ENCODE data around the gene CEP290.
"Not testable (repeated sequence)": the region's sequence is repeated elsewhere in the genome, so short reads cannot be mapped to it uniquely, and the experiment has no call there.

CEP290 gene

DNA sequence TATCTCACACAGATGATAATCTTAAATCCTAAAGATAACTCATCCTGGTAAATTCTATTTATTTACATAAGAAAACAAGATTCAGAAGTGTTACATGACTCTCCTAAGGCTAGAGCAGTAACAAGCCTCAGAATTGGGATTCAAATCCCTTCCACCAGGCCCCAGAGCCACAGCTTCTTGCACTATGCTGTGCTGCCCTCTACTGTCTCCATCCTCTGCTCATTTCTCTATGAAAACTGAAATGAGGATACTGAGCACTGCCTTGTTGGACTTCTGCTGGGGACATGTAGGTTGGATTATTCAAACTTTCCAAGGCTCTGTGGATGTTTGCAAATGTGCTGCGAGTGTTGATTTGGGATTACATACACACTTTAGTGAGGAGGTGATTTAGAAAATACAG is 89.2 kb downstream of the CEP290 start:
- no peak for FAIRE-seq

DNA sequence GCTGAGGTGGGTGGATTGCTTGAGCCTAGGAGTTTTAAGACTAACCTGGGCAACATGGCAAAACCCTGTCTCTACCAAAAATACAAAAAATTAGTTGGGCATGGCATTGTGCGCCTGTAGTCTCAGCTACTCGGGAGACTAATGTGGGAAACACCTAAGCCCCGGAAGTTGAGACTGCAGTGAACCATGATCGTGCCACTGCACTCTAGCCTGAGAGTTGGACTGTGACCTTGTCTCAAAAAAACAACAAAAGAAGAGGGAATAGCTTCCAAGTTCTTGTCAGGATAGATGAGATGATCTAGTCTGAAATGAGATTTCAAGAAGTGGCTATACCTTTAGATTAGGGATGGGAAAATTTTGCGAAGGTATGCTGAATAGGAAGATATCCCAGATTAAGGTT is 97.9 kb downstream of the CEP290 start:
- no peak for FAIRE-seq

DNA sequence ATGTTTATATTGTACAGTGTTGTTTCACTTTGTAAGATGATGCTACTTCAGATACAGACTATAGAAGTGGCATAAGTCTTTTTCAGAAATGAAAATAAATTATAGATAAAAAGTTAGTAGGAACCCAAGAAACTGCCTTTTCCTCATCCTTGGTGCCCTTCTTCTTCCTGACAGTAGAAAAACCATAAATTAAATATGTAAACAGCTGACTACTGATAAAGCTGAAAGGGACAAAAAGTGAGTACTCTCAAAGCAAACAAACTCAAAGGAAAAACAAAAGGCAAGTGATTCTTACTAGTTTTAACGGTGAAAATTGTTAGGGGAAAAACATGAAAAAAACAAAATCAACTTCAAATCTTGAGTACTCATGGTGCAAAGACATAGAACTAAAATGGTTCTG is 104.1 kb downstream of the CEP290 start:
- no peak for FAIRE-seq

DNA sequence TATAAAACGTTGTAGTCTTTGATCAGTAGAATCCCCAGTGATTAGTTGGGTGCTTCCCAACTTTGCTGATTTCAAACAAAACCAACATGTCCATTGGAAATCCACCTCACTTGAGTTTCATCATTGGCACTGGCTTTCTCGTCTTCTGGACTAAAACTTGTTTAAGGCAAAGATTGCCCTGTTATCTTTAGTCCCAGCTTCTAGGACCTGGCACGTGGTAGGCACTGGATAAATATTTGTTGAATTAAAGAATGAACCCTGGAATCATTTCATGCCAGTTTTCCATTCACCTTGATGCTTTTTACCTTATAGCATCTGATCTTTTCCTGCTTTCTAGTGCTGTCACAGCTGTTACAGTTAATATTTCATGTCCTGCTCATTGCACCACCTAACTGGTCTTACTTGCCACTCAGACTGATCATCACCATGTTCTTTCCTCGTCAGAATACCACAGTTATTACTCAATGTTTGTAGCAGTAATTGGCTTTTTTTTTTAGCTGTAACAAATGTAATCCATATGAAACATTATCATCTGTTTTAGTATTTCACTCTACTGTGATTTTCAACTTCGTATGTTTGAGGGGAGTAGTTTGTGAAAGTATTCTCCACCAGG is 105.4 kb downstream of the CEP290 start:
- FAIRE-seq, result no peak

DNA sequence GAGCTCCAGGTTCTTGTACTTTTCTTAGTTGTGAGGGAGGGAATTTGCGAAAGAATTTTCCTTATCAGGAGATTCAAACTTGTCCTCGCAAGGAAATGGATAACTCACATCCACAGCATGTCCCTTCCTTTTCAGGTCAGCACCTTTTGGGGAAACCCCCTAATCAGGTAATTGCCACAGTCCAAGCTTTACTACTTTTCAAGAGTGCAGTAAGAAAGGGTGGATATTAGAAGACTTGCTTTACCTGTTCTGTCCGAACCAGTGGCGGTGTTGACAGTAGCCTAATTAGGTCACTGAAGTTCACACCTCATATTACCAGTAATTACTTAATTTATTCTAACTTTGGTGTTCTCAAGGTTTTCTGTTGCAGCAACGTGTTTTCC is 106.0 kb downstream of the CEP290 start:
- FAIRE-seq, result no peak

DNA sequence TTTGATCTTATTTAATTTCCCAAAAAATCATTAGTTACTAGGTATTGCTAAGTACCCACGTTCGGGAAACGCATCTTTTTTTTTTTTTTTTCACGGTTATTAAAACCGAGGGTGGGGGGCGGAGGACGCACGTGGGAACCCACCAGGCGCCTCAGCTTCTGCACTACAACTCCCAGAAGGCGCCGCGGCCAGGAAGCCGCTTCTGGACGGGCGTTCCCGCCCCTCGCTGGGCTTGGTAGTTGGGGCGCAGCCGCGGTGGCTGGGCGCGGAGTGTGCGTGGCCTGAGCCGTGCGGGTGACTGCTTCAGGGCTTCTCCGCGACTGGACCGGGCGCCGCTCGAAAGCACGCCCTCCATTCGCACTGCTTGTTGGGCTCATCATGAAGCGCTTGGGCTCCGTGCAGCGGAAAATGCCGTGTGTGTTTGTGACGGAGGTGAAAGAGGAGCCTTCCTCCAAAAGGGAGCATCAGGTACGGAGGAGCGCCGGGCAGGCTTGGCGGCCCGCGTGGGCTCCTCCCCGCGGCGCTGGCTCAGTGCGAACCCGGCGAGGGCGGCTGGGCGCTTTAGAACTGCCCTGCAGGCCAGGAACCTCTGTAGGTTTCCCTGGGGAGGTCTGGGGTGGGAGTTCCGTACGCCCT is 106.5 kb downstream of the CEP290 start:
- FAIRE-seq, result no peak

DNA sequence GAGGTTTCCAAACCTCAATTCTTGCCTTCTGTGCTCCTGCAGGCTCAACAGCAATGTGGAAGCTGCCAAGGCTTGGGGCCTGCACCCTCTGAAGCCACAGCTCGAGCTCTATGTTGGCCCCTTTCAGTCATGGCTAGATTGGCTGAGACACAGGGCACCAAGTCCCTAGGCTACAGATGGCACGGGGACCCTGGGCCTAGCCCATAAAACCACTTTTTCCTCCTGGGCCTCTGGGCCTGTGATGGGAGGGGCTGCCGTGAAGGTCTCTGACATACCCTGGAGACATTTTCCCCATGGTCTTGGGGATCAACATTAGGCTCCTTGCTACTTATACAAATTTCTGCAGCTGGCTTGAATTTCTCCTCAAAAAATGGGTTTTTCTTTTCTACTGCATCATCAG is 110.7 kb downstream of the CEP290 start:
- FAIRE-seq, result not testable (repeated sequence)

DNA sequence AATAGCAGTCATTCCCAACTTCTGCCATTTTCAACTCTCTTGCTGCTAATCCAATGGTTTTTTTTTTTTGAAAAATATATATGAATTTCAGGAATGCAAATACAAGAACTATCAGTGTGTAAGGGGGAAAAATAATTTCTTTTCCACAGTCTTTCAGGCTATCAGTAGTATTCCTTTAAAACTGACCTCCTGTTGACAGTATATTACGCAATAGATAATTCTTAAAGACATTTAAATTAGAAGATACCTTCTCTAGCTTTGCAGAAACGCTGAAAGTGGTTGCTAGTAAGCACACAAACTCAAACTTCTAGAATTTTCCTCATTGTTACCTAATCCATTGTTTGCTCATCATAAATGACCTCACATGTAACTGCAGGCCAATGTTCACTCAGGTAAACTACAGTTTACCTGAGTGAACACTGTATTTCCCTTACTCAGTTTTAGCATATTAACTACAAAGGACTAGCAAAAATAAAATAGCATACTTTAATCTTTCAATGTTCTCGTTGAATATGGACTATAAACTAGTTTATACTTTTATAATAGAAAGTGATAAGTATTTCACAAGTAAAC is 112.7 kb downstream of the CEP290 start, which contains the start of gene C12orf50:
C12orf50 (minus strand) TSS at position 309 of the 573 bp plus-strand sequence. CDS start 2,439 bp downstream, outside the sequence.
- FAIRE-seq, result no peak

DNA sequence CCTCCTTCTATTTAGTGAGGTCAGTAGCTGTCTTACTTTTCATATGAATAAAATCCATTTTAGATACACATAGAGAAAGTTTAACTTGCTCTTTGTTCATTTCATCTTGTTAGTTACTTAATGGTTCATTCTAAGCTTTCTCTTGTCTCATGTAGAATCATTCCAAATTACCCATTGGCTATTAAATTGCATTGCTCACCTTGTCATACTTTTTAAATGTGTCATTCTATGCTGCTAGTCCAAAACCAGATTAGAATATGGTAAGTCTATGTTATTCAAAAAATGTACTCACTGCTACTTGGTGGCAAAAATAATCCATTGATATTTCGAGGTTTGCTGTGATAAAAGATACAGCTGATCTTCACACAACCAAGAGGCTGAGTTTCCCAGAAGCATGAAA is 115.7 kb downstream of the CEP290 start:
- FAIRE-seq, result no peak

DNA sequence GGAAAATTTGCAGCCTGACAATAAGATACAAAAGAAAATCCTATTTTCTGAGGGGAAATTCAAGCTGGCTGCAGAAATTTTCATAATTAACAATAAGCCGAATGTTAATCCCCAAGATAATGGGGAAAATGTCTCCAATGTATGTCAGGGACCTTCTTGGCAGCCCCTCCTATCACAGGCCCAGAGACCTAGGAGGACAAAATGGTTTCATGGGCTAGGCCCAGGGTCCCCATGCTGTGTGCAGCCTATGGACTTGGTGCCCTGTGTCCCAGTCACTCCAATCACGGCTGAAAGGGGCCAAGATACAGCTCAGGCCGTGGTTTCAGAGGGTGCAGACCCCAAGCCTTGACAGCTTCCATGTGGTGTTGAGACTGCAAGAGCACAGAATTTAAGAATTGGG is 123.9 kb downstream of the CEP290 start:
- no peak for FAIRE-seq

DNA sequence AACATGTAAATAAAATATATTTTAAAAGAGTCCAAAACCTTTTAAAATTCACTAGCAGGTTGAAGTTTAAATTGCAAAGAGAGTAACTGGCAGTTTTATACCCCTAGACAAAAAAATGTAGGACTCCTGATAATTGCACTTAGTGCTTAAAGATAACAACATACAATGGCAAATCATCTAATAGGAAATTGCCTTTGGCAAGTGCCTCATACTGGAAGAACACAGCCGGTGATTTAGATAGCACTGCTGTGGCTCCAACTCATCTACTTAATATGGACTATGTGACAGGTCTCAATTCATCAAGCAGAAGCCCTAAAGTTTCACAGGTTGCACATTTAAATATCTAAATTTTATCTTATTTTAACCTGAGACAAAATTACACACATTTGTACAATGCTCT is 126.1 kb downstream of the CEP290 start:
- FAIRE-seq, result no peak

DNA sequence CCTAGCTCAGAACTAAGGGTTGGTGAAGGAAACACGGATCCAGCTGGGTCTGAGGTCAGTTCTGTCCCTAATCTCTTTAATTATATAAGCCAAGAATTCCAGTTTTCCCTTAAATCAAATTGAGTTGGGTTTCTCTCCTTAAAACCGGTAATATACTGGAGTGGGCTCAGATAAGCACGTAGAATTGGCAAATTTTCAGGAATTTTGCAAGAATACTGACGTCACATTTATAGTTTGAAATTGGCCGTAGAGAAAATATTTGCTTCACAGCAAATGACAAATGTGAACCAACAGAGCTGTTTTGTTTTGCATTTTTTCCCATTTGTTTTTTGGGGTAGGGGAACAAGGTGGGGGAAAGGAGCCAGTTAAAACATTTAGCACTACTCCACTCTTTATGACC is 130.1 kb downstream of the CEP290 start:
- FAIRE-seq, result no peak

DNA sequence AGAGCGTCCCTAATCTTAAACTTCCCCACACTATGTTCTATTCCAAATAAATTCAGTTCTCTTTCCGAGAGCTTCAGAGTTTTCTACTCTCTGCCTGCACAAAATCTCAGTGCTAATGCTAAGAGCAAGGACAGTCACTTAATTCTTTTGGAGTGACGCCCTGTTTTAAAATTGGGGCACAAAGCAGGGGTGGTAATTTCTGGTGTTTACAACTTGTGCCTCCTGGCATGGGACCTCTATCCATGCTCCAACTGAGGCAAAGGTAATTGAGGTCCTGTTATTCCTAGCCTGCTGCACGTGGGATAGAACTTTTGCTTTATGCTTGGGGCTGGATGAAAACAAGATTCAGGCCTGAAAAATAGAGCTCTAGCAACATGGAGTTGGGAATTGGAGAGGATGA is 135.5 kb downstream of the CEP290 start:
- FAIRE-seq, result no peak

DNA sequence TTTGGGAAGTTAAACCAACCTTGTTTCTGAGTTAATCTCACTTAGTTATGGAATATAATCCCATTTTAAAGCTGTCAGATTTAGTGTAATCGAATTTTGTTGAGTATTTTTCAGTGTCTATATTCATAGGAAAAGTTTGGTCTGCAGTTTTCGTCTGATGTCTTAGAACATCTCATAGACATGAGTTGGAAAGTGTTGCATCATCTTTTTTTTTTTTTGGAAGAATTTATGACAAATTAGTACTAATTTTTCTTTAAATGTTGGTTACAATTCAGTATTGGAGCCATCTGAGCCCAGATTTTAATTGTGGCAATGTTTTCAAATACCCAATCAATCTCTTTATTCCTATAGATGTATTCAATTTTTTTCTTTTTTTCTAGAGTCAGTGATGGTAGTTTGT is 140.6 kb downstream of the CEP290 start:
- FAIRE-seq, result no peak
